Thyroid gland (tissue), 4 donors: ENCODE data around the gene APOBEC2.

ENCODE experiments used
- POLR2A ChIP-seq, 2 donors: fragments of 450-650 bp; IDR thresholded peaks; one replicate each; pipeline ENCODE4 v1.6.1; 2017; ENCODE audit warnings: antibody characterized with exemption in 2 of 2, mild to moderate bottlenecking in 2 of 2, moderate library complexity in 1 of 2
- TF ChIP-seq, protein P1 (sequence below), 6 experiments: fragments of 200-600 bp in 3 of 6; fragments of 450-650 bp in 3 of 6; sonication (generic) in 3 of 6; IDR thresholded peaks; one replicate each; pipeline ENCODE4 v1.5.1; 2016 to 2019; ENCODE audit warnings: antibody characterized with exemption in 6 of 6, mild to moderate bottlenecking in 2 of 6, inconsistent platforms in 1 of 6, moderate library complexity in 1 of 6

DNA sequence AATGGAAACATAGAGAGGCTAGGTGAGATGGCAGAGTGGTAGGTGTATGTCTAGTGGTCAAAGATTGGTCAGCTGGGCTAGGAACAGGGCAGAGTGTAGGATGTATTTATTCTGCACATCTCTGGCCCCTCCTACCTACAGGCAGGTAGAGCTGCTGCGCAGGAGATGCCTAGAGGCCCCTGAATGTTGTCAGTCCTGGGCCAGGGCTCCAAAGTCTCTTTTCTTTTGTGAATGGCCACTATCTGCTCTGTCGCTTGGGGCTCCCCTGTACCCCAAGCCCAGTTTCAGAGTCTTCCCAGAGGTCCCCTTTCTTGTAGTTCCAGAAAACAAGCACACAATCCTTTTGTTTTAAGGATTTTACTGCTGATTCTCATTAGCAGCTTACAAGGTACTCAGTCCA lies 5.7 kb upstream of the APOBEC2 start:
- TF ChIP-seq, protein P1, sequence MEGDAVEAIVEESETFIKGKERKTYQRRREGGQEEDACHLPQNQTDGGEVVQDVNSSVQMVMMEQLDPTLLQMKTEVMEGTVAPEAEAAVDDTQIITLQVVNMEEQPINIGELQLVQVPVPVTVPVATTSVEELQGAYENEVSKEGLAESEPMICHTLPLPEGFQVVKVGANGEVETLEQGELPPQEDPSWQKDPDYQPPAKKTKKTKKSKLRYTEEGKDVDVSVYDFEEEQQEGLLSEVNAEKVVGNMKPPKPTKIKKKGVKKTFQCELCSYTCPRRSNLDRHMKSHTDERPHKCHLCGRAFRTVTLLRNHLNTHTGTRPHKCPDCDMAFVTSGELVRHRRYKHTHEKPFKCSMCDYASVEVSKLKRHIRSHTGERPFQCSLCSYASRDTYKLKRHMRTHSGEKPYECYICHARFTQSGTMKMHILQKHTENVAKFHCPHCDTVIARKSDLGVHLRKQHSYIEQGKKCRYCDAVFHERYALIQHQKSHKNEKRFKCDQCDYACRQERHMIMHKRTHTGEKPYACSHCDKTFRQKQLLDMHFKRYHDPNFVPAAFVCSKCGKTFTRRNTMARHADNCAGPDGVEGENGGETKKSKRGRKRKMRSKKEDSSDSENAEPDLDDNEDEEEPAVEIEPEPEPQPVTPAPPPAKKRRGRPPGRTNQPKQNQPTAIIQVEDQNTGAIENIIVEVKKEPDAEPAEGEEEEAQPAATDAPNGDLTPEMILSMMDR (IDR thresholded peaks at IDR 0.05) = no peak
- TF ChIP-seq POLR2A (IDR thresholded peaks at IDR 0.05) = no peak
